GM18519 (cell line): Measurements from ENCODE around the gene PIGZ.

ENCODE experiments used
- ATAC-seq: cut with Tn5 transposase; IDR thresholded peaks from one replicate; pipeline ENCODE4 v1.9.1; 2021; ENCODE audit warnings: mild to moderate bottlenecking, moderate library complexity; ENCODE audit not compliant: unreplicated experiment, low FRiP score

PIGZ gene

GRCh38 chr3:196985954-196986885, 17.6 kb upstream of the PIGZ start:
- ATAC-seq: no peak

- ATAC-seq: no peak
These were observed 16.7 kb upstream of the PIGZ start for GRCh38 chr3:196985298-196985697.

- no peak for ATAC-seq
These were observed 14.6 kb upstream of the PIGZ start for GRCh38 chr3:196983186-196983585.

GRCh38 chr3:196981657-196982056, 13.0 kb upstream of the PIGZ start:
- no peak for ATAC-seq

GRCh38 chr3:196979545-196979944, 10.9 kb upstream of the PIGZ start:
- ATAC-seq: no peak

- ATAC-seq: no peak
These were observed 8.3 kb upstream of the PIGZ start for GRCh38 chr3:196976941-196977340.

GRCh38 chr3:196975349-196975748, 6.7 kb upstream of the PIGZ start:
- no peak for ATAC-seq

GRCh38 chr3:196974661-196975060, 6.0 kb upstream of the PIGZ start:
- no peak for ATAC-seq

GRCh38 chr3:196971094-196971698, 2.6 kb upstream of the PIGZ start:
- no peak for ATAC-seq

- no peak for ATAC-seq
These were observed 2.0 kb upstream of the PIGZ start for GRCh38 chr3:196970547-196971093.

- ATAC-seq: no peak
These were observed 1.3 kb upstream of the PIGZ start for GRCh38 chr3:196969660-196970546.

- no peak for ATAC-seq
These were observed 564 bp upstream of the PIGZ start for GRCh38 chr3:196969134-196969659.

- no peak for ATAC-seq
These were observed 1.0 kb downstream of the PIGZ start for GRCh38 chr3:196967412-196968232.

GRCh38 chr3:196966526-196967401, 1.9 kb downstream of the PIGZ start:
- no peak for ATAC-seq

- no peak for ATAC-seq
These were observed 2.8 kb downstream of the PIGZ start for GRCh38 chr3:196965804-196966173.

GRCh38 chr3:196965112-196965803, 3.4 kb downstream of the PIGZ start:
- no peak for ATAC-seq

- no peak for ATAC-seq
These were observed 5.0 kb downstream of the PIGZ start for GRCh38 chr3:196963631-196963953.

- ATAC-seq: no peak
These were observed 5.6 kb downstream of the PIGZ start for GRCh38 chr3:196962930-196963630.
